ENCODE results near the gene KRTCAP3. TPM values are rescaled to one million over a fixed set of nuclear protein-coding genes. Genes with fewer than 3 reads are reported as not detected.

Gene KRTCAP3
- polyA plus RNA-seq, 3 donors = 6.1 to 10.6 (median 9.5) TPM

Other genes starting within 250 kb of the KRTCAP3 start
- gene ATRAID, start 230.3 kb upstream of the KRTCAP3 start, polyA plus RNA-seq (ENCODE audit: insufficient read length in 3 of 3) = 100 to 1,000 TPM; 158 to 166 (median 164) TPM
- 10 to 100 TPM; 46.6 to 56.2 (median 48.8) TPM for gene SLC5A6, start 230.1 kb upstream of the KRTCAP3 start, polyA plus RNA-seq (ENCODE audit: insufficient read length in 3 of 3)
- gene CAD, start 225.0 kb upstream of the KRTCAP3 start, polyA plus RNA-seq (ENCODE audit: insufficient read length in 3 of 3) = 10 to 100 TPM; 58.5 to 59.9 (median 58.9) TPM
- gene SLC30A3, start 179.3 kb upstream of the KRTCAP3 start, polyA plus RNA-seq (ENCODE audit: insufficient read length in 3 of 3) = 10 to 100 TPM in 2 of 3 donors, 1 to 10 TPM in 1; 7.6 to 13.2 (median 10.8) TPM
- 1 to 10 TPM in 2 of 3 donors, under 1 TPM in 1; 0.60 to 2.6 (median 1.4) TPM for gene DNAJC5G, start 166.9 kb upstream of the KRTCAP3 start, polyA plus RNA-seq (ENCODE audit: insufficient read length in 3 of 3)
- 1 to 10 TPM; 4.4 to 8.2 (median 7.6) TPM for gene TRIM54, start 160.0 kb upstream of the KRTCAP3 start, polyA plus RNA-seq (ENCODE audit: insufficient read length in 3 of 3)
- 1 to 10 TPM in 2 of 3 donors, under 1 TPM in 1; 0.62 to 1.6 (median 1.0) TPM for gene UCN, start 133.9 kb upstream of the KRTCAP3 start, polyA plus RNA-seq (ENCODE audit: insufficient read length in 3 of 3)
- gene MPV17, start 119.3 kb upstream of the KRTCAP3 start, polyA plus RNA-seq (ENCODE audit: insufficient read length in 3 of 3) = 10 to 100 TPM; 72.3 to 89.1 (median 88.3) TPM
- gene GTF3C2, start 85.6 kb upstream of the KRTCAP3 start, polyA plus RNA-seq (ENCODE audit: insufficient read length in 3 of 3) = 10 to 100 TPM; 69.1 to 80.2 (median 79.8) TPM
- gene EIF2B4, start 72.0 kb upstream of the KRTCAP3 start, polyA plus RNA-seq (ENCODE audit: insufficient read length in 3 of 3) = 10 to 100 TPM; 52.5 to 55.1 (median 53.0) TPM
- 100 to 1,000 TPM; 108 to 121 (median 109) TPM for gene SNX17, start 71.8 kb upstream of the KRTCAP3 start, polyA plus RNA-seq (ENCODE audit: insufficient read length in 3 of 3)
- gene ZNF513, start 61.6 kb upstream of the KRTCAP3 start, polyA plus RNA-seq (ENCODE audit: insufficient read length in 3 of 3) = 10 to 100 TPM; 23.7 to 27.3 (median 24.6) TPM
- gene PPM1G, start 32.8 kb upstream of the KRTCAP3 start, polyA plus RNA-seq (ENCODE audit: insufficient read length in 3 of 3) = 100 to 1,000 TPM in 1 of 3 donors, 10 to 100 TPM in 2; 91.2 to 107 (median 96.4) TPM
- gene NRBP1, start 13.8 kb upstream of the KRTCAP3 start, polyA plus RNA-seq (ENCODE audit: insufficient read length in 3 of 3) = 100 to 1,000 TPM; 128 to 141 (median 133) TPM
- 10 to 100 TPM; 41.0 to 76.4 (median 66.0) TPM for gene IFT172, start 47.4 kb downstream of the KRTCAP3 start, polyA plus RNA-seq (ENCODE audit: insufficient read length in 3 of 3)
- gene FNDC4, start 52.8 kb downstream of the KRTCAP3 start, polyA plus RNA-seq (ENCODE audit: insufficient read length in 3 of 3) = 1 to 10 TPM; 6.6 to 8.3 (median 8.1) TPM
- gene GCKR, start 54.5 kb downstream of the KRTCAP3 start, polyA plus RNA-seq (ENCODE audit: insufficient read length in 3 of 3) = under 1 TPM in 2 of 3 donors, not detected in 1; 0.10 to 0.40 TPM
- 10 to 100 TPM; 72.1 to 84.9 (median 75.1) TPM for gene ZNF512, start 140.7 kb downstream of the KRTCAP3 start, polyA plus RNA-seq (ENCODE audit: insufficient read length in 3 of 3)
- 10 to 100 TPM; 10.5 to 12.1 (median 11.4) TPM for gene CCDC121, start 186.6 kb downstream of the KRTCAP3 start, polyA plus RNA-seq (ENCODE audit: insufficient read length in 3 of 3)
- 10 to 100 TPM; 57.3 to 60.6 (median 57.4) TPM for gene GPN1, start 186.7 kb downstream of the KRTCAP3 start, polyA plus RNA-seq (ENCODE audit: insufficient read length in 3 of 3)
- gene SUPT7L, start 221.2 kb downstream of the KRTCAP3 start, polyA plus RNA-seq (ENCODE audit: insufficient read length in 3 of 3) = 10 to 100 TPM; 57.2 to 68.9 (median 65.8) TPM
- gene SLC4A1AP, start 221.5 kb downstream of the KRTCAP3 start, polyA plus RNA-seq (ENCODE audit: insufficient read length in 3 of 3) = 10 to 100 TPM; 32.1 to 40.6 (median 33.8) TPM